ENCODE results near the gene TLE1.
"Not testable (repeated sequence)": the region's sequence is repeated elsewhere in the genome, so short reads cannot be mapped to it uniquely, and the experiment has no call there.

Gene TLE1

DNA sequence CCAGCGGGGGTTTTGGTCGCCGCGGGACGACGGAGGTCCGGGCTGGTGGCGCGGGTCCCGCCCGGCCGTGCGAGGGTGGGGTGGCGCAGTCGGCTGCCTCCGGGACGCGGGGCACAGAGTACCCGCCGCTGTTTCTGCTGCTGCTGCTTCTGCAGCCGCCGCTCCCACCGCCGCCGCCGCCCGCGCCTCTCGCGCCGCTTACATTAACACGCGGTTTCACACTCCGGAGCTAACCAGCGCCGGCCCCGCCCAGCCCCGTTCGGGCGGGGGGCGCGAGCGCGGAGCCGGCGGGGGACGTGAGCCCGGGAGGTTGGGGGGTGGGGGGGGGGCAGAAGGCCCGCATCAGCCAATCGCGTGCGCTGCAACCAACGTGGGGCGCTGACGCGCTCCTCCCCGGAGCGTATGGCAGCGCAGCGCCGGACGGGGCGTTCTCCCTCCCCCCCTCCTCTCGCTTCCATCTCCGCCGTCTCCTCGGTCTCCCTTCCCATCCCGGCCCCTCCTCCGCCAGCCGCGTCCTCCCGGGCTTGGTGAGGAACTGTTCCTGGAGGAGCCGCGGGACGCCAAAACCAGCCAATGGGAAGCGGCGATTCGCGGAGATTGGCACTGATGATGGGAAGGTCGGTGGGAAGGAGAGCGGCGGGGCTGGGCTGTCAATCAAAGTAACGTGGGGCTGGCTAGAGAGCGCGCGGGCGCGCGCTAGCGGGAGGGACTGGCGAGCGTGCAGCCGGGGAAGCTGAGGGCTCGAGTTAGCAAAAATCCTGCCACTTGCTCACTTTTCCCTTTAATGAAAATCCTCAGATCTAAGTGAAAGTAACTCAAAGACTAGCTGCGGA is at the start of gene TLE1:
TLE1 (minus strand) TSS at position 205 of the 833 bp plus-strand sequence. CDS start 1,307 bp downstream, outside the sequence.
- peak; percentile 81 for DNase-seq

DNA sequence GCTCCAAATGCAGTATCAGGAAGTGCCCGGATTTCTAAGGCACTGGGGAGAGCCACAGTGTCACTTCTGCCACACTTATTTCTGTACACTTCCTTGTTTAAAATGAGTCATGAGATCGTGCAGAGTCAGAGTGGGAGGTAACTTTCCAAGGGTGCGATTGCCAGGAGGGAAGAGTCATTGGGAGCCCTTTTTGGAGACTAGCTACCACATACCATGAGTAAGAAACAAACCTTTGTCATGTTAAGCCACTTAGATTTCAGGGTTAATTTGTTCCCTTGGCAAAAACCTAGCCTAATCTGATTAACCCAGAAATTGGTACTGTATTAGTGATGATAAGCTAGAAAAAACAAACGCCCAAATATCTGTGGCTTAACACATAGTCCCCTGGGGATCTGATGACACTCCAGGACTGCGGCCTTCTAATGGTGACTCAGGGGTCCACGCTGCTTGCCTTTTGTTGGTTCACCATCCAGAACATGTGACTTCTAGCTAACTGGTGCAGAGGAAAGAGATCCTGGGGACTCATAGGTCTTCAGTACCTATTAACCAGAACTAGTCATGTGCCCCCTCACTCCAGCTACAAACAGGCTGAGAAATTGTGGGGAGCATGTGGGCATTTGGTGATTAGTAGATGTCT is 48.6 kb upstream of the TLE1 start:
- no peak for DNase-seq

DNA sequence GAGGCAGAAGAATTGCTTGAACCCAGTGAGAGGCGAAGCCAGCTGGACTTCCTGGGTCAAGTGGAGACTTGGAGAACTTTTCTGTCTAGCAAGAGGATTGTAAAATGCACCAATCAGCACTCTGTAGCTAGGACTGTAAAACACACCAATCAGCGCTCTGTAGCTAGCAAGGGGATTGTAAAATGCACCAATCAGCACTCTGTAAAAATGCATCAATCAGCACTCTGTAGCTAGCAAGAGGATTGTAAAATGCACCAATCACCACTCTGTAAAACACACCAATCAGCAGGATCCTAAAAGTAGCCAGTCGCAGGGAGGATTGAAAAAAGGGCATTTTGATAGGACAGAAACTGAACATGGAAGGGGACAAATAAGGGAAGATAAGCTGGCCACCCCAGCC is 41.2 kb upstream of the TLE1 start:
- not testable (repeated sequence) for DNase-seq

DNA sequence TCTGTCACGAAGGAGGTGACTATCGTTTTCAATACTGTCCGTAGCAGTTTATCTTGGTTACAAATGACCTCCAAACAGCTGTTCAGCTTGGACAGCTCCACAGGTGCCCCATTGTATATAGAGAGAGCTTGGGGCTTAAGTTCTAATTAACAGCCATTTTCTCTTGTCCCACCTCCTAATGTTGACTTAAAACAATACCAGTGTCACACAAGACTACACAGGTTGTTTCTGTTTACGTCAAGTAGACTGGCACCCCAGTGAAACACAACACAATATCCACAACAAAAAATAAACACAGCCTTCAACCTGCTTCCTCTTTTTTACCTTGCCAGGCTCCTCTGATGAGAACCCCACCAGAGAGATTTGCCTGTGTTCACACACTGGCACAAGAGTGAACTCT is 39.8 kb upstream of the TLE1 start:
- DNase-seq = no peak

- DNase-seq = no peak
Measured at GRCh38 chr9:81724242-81724889, 35.0 kb upstream of the TLE1 start.

GRCh38 chr9:81722277-81722676 is 32.9 kb upstream of the TLE1 start:
- no peak for DNase-seq

DNA sequence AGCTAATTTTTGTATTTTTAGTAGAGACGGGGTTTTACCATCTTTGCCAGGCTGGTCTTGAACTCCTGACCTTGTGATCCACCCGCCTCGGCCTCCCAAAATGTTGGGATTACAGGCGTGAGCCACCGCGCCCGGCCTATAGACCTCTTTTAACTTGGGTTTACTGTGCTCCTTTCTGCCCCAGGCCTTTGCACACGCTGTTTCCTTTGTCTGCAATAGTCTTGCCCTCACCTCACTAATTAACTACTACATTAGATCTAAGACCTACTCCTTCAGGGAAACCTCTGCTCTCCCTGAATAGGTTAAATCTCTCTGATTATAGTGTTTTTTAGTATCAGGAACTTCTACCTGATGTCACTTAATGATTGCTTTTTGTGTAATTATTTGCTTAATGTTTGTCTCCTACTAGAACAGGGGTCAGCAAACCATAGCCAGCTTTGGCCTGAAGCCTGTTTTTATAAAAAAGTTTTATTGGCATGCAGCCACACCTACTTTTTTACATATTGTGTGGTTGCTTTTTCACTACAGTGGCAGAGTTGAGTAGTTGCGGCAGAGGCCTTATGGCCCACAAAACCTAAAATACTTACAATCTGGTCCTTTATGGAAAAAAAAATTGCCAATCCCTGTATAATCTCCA is 31.2 kb upstream of the TLE1 start:
- no peak for DNase-seq

GRCh38 chr9:81719972-81720371 is 30.6 kb upstream of the TLE1 start:
- no peak for DNase-seq

DNA sequence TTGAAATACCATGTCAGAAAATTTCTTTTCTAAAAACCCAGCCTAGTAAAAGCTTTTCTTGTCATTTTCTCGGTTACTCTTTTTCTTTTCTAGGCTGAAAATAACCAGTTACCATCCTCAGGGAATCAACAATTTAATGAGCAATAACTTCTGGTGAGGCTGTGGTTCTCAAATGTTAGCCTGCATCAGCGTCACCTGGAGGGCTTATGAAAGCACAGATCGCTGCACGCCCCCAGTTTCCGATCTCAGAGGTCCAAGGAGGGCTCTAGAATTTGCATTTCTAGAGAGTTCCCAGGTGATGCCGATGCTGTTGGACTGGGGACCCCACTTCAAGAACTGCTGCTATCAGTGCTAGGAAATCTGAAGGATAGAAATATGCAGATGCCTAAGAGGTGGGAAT is 28.9 kb upstream of the TLE1 start:
- DNase-seq = no peak

- DNase-seq = no peak
Measured at GRCh38 chr9:81717747-81718077, 28.4 kb upstream of the TLE1 start.

DNA sequence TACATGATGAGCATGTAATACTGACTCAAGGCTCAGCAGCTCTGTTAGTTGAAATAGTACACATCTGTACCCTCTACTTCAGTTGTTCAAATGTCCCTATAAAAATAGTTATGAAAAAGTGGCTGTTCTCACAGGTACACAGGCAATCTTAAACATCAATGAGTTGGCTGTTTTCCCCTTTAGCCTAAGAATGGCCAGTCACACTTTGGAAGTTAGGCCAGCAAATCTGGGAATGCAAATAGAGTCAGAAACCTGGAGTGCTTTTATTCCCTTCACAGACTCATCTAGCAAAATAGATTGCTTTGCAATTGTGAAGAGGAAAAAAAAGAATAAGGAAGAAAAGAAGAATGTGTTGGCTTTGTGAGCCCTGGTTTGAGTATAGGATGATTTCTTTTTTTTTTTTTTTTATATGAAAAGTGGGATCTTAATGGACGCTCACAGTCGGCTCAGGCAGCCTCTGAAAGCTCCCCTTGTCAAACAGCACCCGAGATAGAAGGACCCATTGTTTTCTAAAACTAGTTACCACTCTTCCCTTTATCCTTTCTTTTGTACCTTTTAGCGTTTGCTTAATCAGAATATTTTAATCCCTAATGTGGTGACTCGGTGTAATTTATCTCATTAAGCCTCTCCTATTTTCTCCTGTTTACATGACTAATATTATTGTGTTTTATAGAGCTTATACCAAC is 27.9 kb upstream of the TLE1 start:
- no peak for DNase-seq

DNA sequence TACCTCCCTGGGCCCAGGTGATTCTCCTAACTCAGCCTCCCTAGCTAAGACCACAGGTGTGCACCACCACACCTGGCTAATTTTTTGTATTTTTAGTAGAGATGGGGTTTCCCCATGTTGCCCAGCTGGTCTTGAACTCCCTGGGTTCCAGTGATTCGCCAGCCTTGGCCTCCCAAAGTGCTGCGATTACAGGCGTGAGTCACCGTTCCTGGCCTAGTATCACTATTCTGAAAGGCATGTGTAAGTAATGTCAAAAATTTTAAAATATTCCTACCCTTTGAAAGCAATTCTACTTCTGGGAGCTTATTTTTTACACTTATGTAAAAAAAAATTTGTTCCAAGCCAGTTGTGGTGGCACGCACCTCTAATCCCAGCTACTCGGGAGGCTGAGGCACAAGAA is 27.1 kb upstream of the TLE1 start:
- DNase-seq = no peak

GRCh38 chr9:81705578-81705977 is 16.2 kb upstream of the TLE1 start:
- DNase-seq = no peak

DNA sequence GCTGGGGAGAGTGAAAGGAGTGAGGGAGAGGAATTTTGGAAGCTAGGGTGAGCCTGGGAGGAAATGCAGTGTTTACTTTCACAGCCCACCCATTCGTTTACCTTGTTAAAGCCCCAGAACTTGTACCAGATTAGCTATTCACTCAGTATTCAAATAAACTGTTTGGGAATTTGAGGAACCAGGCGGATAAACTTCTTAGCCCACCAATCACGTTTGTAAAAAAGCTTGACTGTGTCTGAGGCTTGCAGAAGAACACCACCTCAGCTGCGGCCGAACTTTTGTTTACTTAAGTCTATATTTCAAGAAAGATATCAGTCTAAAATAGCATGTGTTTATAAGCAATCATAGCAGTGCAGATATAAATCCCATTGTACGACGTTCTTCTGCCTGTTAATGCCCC is 5.2 kb upstream of the TLE1 start:
- no peak for DNase-seq

DNA sequence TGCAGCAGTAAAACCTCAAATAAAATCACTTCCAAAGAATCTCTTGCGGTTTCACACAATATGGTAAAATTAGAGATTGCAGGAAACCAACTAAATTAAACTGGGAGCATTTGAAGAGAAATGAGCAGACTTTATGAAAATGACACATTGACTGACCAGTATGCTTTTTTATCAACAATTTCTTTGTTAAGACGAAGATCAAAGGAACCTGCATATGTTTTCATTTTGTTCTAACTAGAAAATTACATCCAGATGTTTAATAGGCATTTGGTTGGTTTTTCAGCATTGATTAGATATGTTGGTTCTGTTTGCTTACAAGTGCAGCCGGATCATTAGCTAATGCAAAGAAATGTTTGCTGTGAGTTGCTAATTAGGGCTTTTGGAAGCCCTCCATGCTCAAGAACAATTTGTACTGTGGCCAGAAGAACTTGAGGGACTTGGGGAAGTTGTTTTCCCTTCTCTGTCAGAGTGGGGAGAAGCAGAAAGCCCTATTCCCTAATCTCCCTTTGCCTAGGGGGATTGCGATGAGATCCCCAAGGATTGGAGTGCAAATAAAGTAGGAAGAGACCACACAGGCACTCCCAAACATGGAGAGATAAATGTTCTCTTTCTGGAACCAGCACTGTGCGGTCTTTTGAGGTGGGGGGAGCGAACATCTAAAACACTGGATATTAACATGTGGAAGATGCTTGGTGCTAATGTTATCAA is 4.5 kb upstream of the TLE1 start:
- no peak for DNase-seq

- DNase-seq = no peak
Measured at GRCh38 chr9:81690251-81690851, 1.0 kb upstream of the TLE1 start.

DNA sequence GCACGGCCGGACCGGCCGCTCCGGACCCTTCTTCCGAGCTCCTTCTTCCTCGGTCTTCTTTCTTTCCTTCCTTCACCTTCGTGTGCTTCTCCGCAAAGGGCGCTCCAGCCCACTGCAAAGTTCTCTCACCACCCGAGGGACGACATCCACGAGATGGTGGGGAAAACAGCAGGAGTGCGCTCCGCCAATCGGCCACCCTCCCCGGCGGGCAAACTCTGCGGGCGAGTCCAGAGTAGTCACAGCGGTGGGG is 329 bp downstream of the TLE1 start:
- DNase-seq = not testable (repeated sequence)

GRCh38 chr9:81688262-81689092 is 870 bp downstream of the TLE1 start:
- peak; percentile 14 for DNase-seq

- peak; percentile 11 for DNase-seq
Measured at GRCh38 chr9:81687521-81688261, 1.7 kb downstream of the TLE1 start.

Data from activated gamma-delta T cell treated with Interleukin-2 at 50 U/mL for 16 hours (primary cell).